ENCODE measurements around the gene ZNF609. TPM values are rescaled to one million over a fixed set of nuclear protein-coding genes. Genes with fewer than 3 reads are reported as not detected.
"Not testable (repeated sequence)": the region's sequence is repeated elsewhere in the genome, so short reads cannot be mapped to it uniquely, and the experiment has no call there.

The ZNF609 gene
- total RNA-seq, 1 donor from 2014 or later: 75.3 TPM

DNA sequence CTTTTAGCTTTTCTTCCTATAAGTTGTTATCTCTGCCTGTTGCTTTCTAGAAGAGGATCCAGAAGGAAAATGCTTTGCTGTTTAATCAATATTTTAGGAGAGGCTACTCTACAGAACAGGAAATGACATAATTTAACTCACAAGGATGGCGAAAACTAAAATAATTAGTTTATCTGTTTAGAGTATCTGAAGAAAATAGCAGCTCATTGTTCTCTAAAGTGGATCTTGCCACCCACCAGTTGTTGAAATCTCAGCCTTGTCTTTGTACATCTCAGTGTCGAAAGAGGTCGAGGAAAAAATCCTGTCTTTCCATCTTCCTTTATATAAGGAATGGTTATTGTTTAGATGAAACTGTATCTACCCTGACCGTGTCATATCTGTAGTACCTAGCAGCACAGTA is 126.6 kb downstream of the ZNF609 start:
- H3K27me3 Mint-ChIP-seq: no peaks in the 10 kb centered on the region
- peak overlapping the region; percentile 22 for H3K27ac Mint-ChIP-seq
- peaks cover under 1% of the 10 kb centered on the region for H3K36me3 Mint-ChIP-seq (ENCODE audit: insufficient read depth)
- no peaks in the 10 kb centered on the region for H3K9me3 Mint-ChIP-seq (ENCODE audit: low read depth)
- peaks cover 25% of the 10 kb centered on the region for H3K4me1 Mint-ChIP-seq (ENCODE audit: low read depth)
- no peak overlapping the region for H3K4me3 Mint-ChIP-seq (ENCODE audit: low read depth)
- TF ChIP-seq, protein P1, sequence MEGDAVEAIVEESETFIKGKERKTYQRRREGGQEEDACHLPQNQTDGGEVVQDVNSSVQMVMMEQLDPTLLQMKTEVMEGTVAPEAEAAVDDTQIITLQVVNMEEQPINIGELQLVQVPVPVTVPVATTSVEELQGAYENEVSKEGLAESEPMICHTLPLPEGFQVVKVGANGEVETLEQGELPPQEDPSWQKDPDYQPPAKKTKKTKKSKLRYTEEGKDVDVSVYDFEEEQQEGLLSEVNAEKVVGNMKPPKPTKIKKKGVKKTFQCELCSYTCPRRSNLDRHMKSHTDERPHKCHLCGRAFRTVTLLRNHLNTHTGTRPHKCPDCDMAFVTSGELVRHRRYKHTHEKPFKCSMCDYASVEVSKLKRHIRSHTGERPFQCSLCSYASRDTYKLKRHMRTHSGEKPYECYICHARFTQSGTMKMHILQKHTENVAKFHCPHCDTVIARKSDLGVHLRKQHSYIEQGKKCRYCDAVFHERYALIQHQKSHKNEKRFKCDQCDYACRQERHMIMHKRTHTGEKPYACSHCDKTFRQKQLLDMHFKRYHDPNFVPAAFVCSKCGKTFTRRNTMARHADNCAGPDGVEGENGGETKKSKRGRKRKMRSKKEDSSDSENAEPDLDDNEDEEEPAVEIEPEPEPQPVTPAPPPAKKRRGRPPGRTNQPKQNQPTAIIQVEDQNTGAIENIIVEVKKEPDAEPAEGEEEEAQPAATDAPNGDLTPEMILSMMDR (IDR thresholded peaks at IDR 0.05; ENCODE audit: unreplicated experiment): no peak
- no peak for DNase-seq (ENCODE audit: low spot score, unreplicated experiment)

DNA sequence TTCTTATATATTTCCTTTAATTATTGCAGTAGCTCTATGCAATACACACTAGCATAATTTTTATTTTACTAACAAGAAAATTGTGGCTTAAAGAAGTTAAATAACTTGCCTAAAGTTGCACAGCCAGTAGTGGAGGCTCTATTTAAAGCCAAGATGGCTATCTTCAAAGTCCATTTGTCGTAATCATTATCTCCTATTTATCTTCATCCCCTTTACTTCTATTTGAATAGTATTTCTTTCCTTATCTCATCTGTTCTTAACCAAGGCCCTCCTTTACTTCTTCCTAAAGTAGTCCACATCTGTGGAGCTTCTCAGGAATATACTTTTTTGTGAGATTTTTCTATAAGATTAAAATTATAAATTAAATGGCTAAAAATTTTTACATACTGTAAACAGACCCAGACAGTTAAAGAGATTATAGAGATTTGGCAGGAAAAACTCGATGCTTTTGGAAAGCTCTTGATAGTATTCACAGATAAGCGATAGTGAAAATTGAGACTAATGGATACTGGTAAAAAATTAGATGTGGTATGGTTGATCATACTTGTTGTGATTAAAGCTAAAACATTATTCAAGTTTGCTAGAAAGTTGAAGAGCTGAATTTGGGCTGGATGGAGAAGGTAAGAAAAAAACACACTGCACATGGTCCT is 129.2 kb downstream of the ZNF609 start:
- no peak overlapping the region for H3K27ac Mint-ChIP-seq
- no peak for DNase-seq (ENCODE audit: low spot score, unreplicated experiment)
- H3K4me3 Mint-ChIP-seq (ENCODE audit: low read depth): no peak overlapping the region
- TF ChIP-seq, protein P1 (IDR thresholded peaks at IDR 0.05; ENCODE audit: unreplicated experiment): no peak
- H3K4me1 Mint-ChIP-seq (ENCODE audit: low read depth): peaks cover 27% of the 10 kb centered on the region
- no peaks in the 10 kb centered on the region for H3K27me3 Mint-ChIP-seq
- H3K36me3 Mint-ChIP-seq (ENCODE audit: insufficient read depth): peaks cover 1% of the 10 kb centered on the region
- H3K9me3 Mint-ChIP-seq (ENCODE audit: low read depth): no peaks in the 10 kb centered on the region

DNA sequence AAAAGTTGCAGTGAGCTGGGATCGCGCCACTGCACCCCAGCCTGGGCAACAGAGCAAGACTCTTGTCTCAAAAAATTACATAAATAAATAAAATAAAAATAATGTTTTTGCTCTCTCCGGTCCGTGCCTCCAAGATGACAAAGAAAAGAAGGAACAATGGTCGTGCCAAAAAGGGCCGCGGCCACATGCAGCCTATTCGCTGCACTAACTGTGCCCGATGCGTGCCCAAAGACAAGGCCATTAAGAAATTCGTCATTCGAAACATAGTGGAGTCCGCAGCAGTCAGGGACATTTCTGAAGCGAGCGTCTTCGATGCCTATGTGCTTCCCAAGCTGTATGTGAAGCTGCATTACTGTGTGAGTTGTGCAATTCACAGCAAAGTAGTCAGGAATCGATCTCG is 132.5 kb downstream of the ZNF609 start:
- H3K27me3 Mint-ChIP-seq; H3K36me3 Mint-ChIP-seq (ENCODE audit: insufficient read depth); DNase-seq (ENCODE audit: low spot score, unreplicated experiment); H3K27ac Mint-ChIP-seq; H3K9me3 Mint-ChIP-seq (ENCODE audit: low read depth); H3K4me3 Mint-ChIP-seq (ENCODE audit: low read depth): not testable (repeated sequence)
- peaks cover 32% of the 10 kb centered on the region for H3K4me1 Mint-ChIP-seq (ENCODE audit: low read depth)

DNA sequence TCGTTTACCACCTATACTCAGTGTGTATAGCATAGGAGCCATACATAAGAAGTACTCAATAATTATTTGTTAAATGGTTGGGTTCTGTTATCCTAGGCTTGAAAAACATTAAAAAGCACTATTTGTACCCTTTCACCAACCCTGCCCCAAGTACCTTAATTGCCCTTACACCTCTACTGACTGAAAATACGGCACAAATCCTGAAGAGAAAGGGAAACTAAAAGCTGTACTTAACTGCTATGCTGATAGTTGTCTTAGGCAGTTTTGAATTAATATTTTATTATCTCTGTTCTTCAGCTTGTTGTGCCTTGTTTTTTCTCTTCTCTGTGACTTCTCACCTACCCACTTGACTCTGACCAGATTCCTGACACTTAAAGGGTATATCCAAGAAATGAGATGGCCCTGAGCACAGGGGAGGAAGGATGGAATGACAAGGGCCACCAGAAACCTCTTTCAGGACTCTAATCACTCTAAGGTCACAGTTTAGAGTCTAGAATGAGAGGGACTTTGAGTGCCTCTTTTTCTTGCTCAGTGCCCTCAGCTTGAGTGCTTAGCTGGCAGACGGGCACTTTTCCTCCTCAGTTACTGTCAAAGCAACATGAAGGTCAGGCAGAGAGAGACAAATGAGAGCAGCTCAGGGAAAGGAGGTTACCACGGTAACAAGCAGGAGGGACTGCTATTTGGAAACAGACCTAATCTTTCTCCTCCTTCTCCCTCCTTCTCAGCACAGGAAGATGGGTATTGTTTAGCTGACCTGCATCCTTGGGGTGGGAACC is 136.5 kb downstream of the ZNF609 start:
- H3K9me3 Mint-ChIP-seq (ENCODE audit: low read depth): no peaks in the 10 kb centered on the region
- no peak for DNase-seq (ENCODE audit: low spot score, unreplicated experiment)
- H3K4me1 Mint-ChIP-seq (ENCODE audit: low read depth): peaks cover 34% of the 10 kb centered on the region
- no peak overlapping the region for H3K27ac Mint-ChIP-seq
- no peak overlapping the region for H3K4me3 Mint-ChIP-seq (ENCODE audit: low read depth)
- peaks cover 1% of the 10 kb centered on the region for H3K36me3 Mint-ChIP-seq (ENCODE audit: insufficient read depth)
- TF ChIP-seq, protein P1 (IDR thresholded peaks at IDR 0.05; ENCODE audit: unreplicated experiment): no peak
- H3K27me3 Mint-ChIP-seq: no peaks in the 10 kb centered on the region

DNA sequence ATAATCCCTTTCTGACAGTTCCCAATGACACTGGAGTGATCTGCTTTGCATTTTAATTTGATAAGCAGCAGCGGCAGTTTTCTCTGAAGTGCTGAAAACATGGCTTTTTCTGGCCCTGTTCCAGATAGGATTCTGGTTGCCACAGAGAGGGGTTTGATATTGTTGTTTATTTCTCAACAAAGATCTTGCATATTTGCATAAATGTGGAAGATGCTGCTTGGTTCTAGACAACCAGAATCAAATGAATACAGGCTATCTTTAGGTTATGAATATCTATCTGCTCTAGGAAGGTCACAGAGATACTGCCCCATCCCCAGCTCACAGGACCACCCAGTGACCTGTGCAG is 137.1 kb downstream of the ZNF609 start:
- no peak overlapping the region for H3K27ac Mint-ChIP-seq
- H3K27me3 Mint-ChIP-seq: no peaks in the 10 kb centered on the region
- no peak overlapping the region for H3K4me3 Mint-ChIP-seq (ENCODE audit: low read depth)
- peaks cover 1% of the 10 kb centered on the region for H3K36me3 Mint-ChIP-seq (ENCODE audit: insufficient read depth)
- H3K4me1 Mint-ChIP-seq (ENCODE audit: low read depth): peaks cover 37% of the 10 kb centered on the region
- no peak for DNase-seq (ENCODE audit: low spot score, unreplicated experiment)
- no peaks in the 10 kb centered on the region for H3K9me3 Mint-ChIP-seq (ENCODE audit: low read depth)
- TF ChIP-seq, protein P1 (IDR thresholded peaks at IDR 0.05; ENCODE audit: unreplicated experiment): no peak

DNA sequence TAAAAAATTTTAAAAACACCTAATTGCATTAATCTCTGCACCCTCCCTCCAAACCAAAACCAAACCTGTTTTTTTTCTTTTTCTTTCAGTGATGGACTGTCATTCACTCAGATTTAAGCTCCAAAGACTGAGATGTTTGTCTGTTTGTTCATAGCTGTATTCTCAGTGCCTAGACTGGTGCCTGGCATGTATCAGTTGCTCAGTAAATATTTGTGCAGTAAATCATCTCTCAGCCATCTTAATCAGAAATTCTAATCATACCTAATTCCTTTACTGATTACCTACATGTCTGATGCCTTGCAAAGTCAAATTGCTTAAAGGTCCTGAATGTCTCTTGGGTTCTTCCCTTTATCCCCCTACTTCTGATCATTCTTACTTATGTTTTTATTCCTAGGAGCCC is 138.8 kb downstream of the ZNF609 start:
- Mint-ChIP-seq H3K4me1 (ENCODE audit: low read depth) (peaks cover 32% of the 10 kb centered on the region), H3K4me3 (ENCODE audit: low read depth) (no peak overlapping the region), H3K27ac (no peak overlapping the region), H3K36me3 (ENCODE audit: insufficient read depth) (no peaks in the 10 kb centered on the region), H3K27me3 (no peaks in the 10 kb centered on the region), H3K9me3 (ENCODE audit: low read depth) (no peaks in the 10 kb centered on the region)
- DNase-seq (ENCODE audit: low spot score, unreplicated experiment): no peak
- TF ChIP-seq, protein P1 (IDR thresholded peaks at IDR 0.05; ENCODE audit: unreplicated experiment): no peak

Data from progenitor cell of endocrine pancreas (in vitro differentiated cells).